Astrocyte (in vitro differentiated cells and primary cell): ENCODE results near the gene NUTM2D. TPM values are rescaled to one million over a fixed set of nuclear protein-coding genes. Genes with fewer than 3 reads are reported as not detected.
"Not testable (repeated sequence)": the region's sequence is repeated elsewhere in the genome, so short reads cannot be mapped to it uniquely, and the experiment has no call there.

Experiments used
- DNase-seq: peaks from one replicate; pipeline ENCODE4 v3.0.0-alpha.2; 2010; ENCODE audit warnings: low read depth
- FAIRE-seq: peaks from 2 replicates; lab custom pipeline; 2011; peaks lifted over from hg19 to GRCh38; lab: Jason Lieb, UNC
- H2AFZ ChIP-seq: 2 replicates; pipeline ENCODE4 v1.6.0; 2012; ENCODE audit warnings: low read depth, low read length, inconsistent platforms
- H3K27ac ChIP-seq: 2 replicates; pipeline ENCODE4 v1.5.1; 2011; ENCODE audit warnings: low read depth, low read length, inconsistent platforms
- H3K27me3 ChIP-seq: 2 replicates; pipeline ENCODE4 v1.6.0; 2011; ENCODE audit warnings: low read length, inconsistent platforms; ENCODE audit not compliant: insufficient read depth
- H3K36me3 ChIP-seq: 2 replicates; pipeline ENCODE4 v1.5.1; 2011; ENCODE audit warnings: low read length, inconsistent platforms; ENCODE audit not compliant: insufficient read depth
- H3K4me1 ChIP-seq: 2 replicates; pipeline ENCODE4 v1.5.1; 2011; ENCODE audit warnings: low read length, inconsistent platforms; ENCODE audit not compliant: insufficient read depth
- H3K4me2 ChIP-seq: 2 replicates; pipeline ENCODE4 v1.6.0; 2012; ENCODE audit warnings: low read length, inconsistent platforms
- H3K4me3 ChIP-seq: 2 replicates; pipeline ENCODE4 v1.5.1; 2011; ENCODE audit warnings: low read depth, mild to moderate bottlenecking, low read length, inconsistent platforms; ENCODE audit not compliant: insufficient read depth
- H3K79me2 ChIP-seq: 2 replicates; pipeline ENCODE4 v1.6.0; 2012; ENCODE audit warnings: mild to moderate bottlenecking, low read length, inconsistent platforms; ENCODE audit not compliant: insufficient read depth
- H3K9ac ChIP-seq: 2 replicates; pipeline ENCODE4 v1.6.0; 2012; ENCODE audit warnings: mild to moderate bottlenecking, low read length, inconsistent platforms
- H3K9me3 ChIP-seq: 2 replicates; pipeline ENCODE4 v1.5.1; 2012; ENCODE audit warnings: low read depth, mild to moderate bottlenecking, low read length, inconsistent platforms; ENCODE audit not compliant: insufficient read depth
- H4K20me1 ChIP-seq: 2 replicates; pipeline ENCODE4 v1.6.0; 2012; ENCODE audit warnings: low read length, inconsistent platforms; ENCODE audit not compliant: insufficient read depth
- H3K27ac Mint-ChIP-seq: one replicate; pipeline ENCODE4 v1.8.0; 2021; ENCODE audit warnings: mild to moderate bottlenecking, mixed read lengths; ENCODE audit not compliant: unreplicated experiment
- H3K27me3 Mint-ChIP-seq: one replicate; pipeline ENCODE4 v1.8.0; 2021; ENCODE audit warnings: low read depth, mixed read lengths; ENCODE audit not compliant: unreplicated experiment
- H3K36me3 Mint-ChIP-seq: one replicate; pipeline ENCODE4 v1.8.0; 2021; ENCODE audit warnings: low read depth, mixed read lengths; ENCODE audit not compliant: unreplicated experiment
- H3K4me1 Mint-ChIP-seq: one replicate; pipeline ENCODE4 v1.8.0; 2021; ENCODE audit warnings: low read depth, mixed read lengths; ENCODE audit not compliant: unreplicated experiment
- H3K4me3 Mint-ChIP-seq: one replicate; pipeline ENCODE4 v1.8.0; 2021; ENCODE audit warnings: mild to moderate bottlenecking, moderate library complexity, mixed read lengths; ENCODE audit not compliant: unreplicated experiment
- H3K9me3 Mint-ChIP-seq: one replicate; pipeline ENCODE4 v1.8.0; 2021; ENCODE audit warnings: mild to moderate bottlenecking, mixed read lengths; ENCODE audit not compliant: unreplicated experiment
- total RNA-seq: library from RNA; stranded (reverse); gene quantifications from 2 replicates; pipeline ENCODE4 v1.2.1, GENCODE V29; 2021

The NUTM2D gene
- total RNA-seq, 1 donor from 2014 or later, result 6.9 TPM

GRCh38 chr10:87350161-87350560 lies 7.4 kb upstream of the NUTM2D start:
- not testable (repeated sequence) for H3K9ac ChIP-seq, H4K20me1 ChIP-seq, H3K9me3 Mint-ChIP-seq, H3K4me3 ChIP-seq, H3K27me3 ChIP-seq, H3K27ac ChIP-seq, H3K9me3 ChIP-seq, H3K4me2 ChIP-seq, H3K36me3 Mint-ChIP-seq, H2AFZ ChIP-seq, H3K79me2 ChIP-seq, H3K4me1 ChIP-seq, H3K27ac Mint-ChIP-seq, H3K36me3 ChIP-seq, DNase-seq, H3K27me3 Mint-ChIP-seq, H3K4me3 Mint-ChIP-seq, FAIRE-seq, H3K4me1 Mint-ChIP-seq

- not testable (repeated sequence) for H3K4me1 ChIP-seq, H3K79me2 ChIP-seq, H3K4me2 ChIP-seq, H3K4me3 Mint-ChIP-seq, H3K27ac ChIP-seq, FAIRE-seq, H3K9ac ChIP-seq, H2AFZ ChIP-seq, H4K20me1 ChIP-seq, H3K27me3 Mint-ChIP-seq, H3K4me1 Mint-ChIP-seq, H3K4me3 ChIP-seq, H3K9me3 ChIP-seq, H3K9me3 Mint-ChIP-seq, H3K36me3 Mint-ChIP-seq, H3K36me3 ChIP-seq, H3K27ac Mint-ChIP-seq, H3K27me3 ChIP-seq
- peak; percentile 29 for DNase-seq
Observed at GRCh38 chr10:87352825-87353224, 4.7 kb upstream of the NUTM2D start.

GRCh38 chr10:87355110-87355509 lies 2.4 kb upstream of the NUTM2D start:
- H3K4me1 ChIP-seq, H3K9me3 Mint-ChIP-seq, H3K27ac ChIP-seq, H3K27me3 ChIP-seq, H3K36me3 ChIP-seq, H4K20me1 ChIP-seq, H3K79me2 ChIP-seq, FAIRE-seq, H3K9me3 ChIP-seq, H2AFZ ChIP-seq, H3K4me3 Mint-ChIP-seq, H3K4me3 ChIP-seq, DNase-seq, H3K4me2 ChIP-seq, H3K4me1 Mint-ChIP-seq, H3K27ac Mint-ChIP-seq, H3K9ac ChIP-seq, H3K27me3 Mint-ChIP-seq, H3K36me3 Mint-ChIP-seq: not testable (repeated sequence)

- not testable (repeated sequence) for H3K27ac ChIP-seq, H3K36me3 ChIP-seq, H3K9ac ChIP-seq, H3K27me3 Mint-ChIP-seq, H3K4me3 ChIP-seq, FAIRE-seq, DNase-seq, H3K27ac Mint-ChIP-seq, H3K4me1 ChIP-seq, H3K79me2 ChIP-seq, H3K36me3 Mint-ChIP-seq, H4K20me1 ChIP-seq, H3K9me3 Mint-ChIP-seq, H3K27me3 ChIP-seq, H2AFZ ChIP-seq, H3K9me3 ChIP-seq, H3K4me1 Mint-ChIP-seq, H3K4me2 ChIP-seq, H3K4me3 Mint-ChIP-seq
Observed at GRCh38 chr10:87358159-87358558, 615 bp downstream of the NUTM2D start.

GRCh38 chr10:87369514-87370112 lies 12.1 kb downstream of the NUTM2D start:
- not testable (repeated sequence) for H3K27me3 ChIP-seq, H3K4me2 ChIP-seq, H3K9me3 ChIP-seq, DNase-seq, H3K4me1 Mint-ChIP-seq, H3K27ac ChIP-seq, H3K27me3 Mint-ChIP-seq, H3K4me3 ChIP-seq, H2AFZ ChIP-seq, H3K4me3 Mint-ChIP-seq, FAIRE-seq, H3K36me3 ChIP-seq, H4K20me1 ChIP-seq, H3K36me3 Mint-ChIP-seq, H3K9ac ChIP-seq, H3K9me3 Mint-ChIP-seq, H3K4me1 ChIP-seq, H3K27ac Mint-ChIP-seq, H3K79me2 ChIP-seq

GRCh38 chr10:87374091-87374490 lies 16.5 kb downstream of the NUTM2D start:
- not testable (repeated sequence) for H2AFZ ChIP-seq, H3K4me1 ChIP-seq, H4K20me1 ChIP-seq, FAIRE-seq, H3K4me1 Mint-ChIP-seq, H3K9me3 Mint-ChIP-seq, H3K9me3 ChIP-seq, H3K4me3 Mint-ChIP-seq, H3K79me2 ChIP-seq, H3K4me3 ChIP-seq, H3K27me3 ChIP-seq, H3K27me3 Mint-ChIP-seq, H3K9ac ChIP-seq, H3K36me3 Mint-ChIP-seq, H3K27ac Mint-ChIP-seq, H3K36me3 ChIP-seq, H3K4me2 ChIP-seq, H3K27ac ChIP-seq
- DNase-seq, result peak; percentile 6
